IMR-90 (cell line): ENCODE measurements around the gene MOB3A. TPM values are rescaled to one million over a fixed set of nuclear protein-coding genes. Genes with fewer than 3 reads are reported as not detected.
"Not testable (repeated sequence)": the region's sequence is repeated elsewhere in the genome, so short reads cannot be mapped to it uniquely, and the experiment has no call there.

ENCODE experiments used
- ATAC-seq: fragments of 200-7000 bp; cut with Tn5 transposase; 2 replicates; pipeline ENCODE4 v1.9.1; 2020; ENCODE audit warnings: low read depth, mild to moderate bottlenecking, moderate library complexity
- BruUV-seq: library from RNA; stranded (reverse); fragments of 400-500 nt; replicated peaks from 2 replicates; lab custom pipeline; 2021; lab: Mats Ljungman, UMichigan
- CTCF ChIA-PET: fragments of 300-600 bp; formaldehyde crosslinking; extraction: SDS; loops from one replicate; lab custom pipeline; 2021; ENCODE audit warnings: antibody characterized with exemption; lab: Yijun Ruan, JAX
- POLR2A ChIA-PET: fragments of 300-600 bp; sonication (Branson Sonifier 250); formaldehyde crosslinking; loops from one replicate; lab custom pipeline; 2022; ENCODE audit warnings: antibody characterized with exemption; ENCODE audit not compliant: unreplicated experiment; lab: Charles Lee
- DNase-seq: peaks from one replicate; pipeline ENCODE4 v3.0.0; 2013
- H2AFZ ChIP-seq: replicated peaks from 2 replicates; pipeline ENCODE3; 2013; ENCODE audit warnings: low read length, mild to moderate bottlenecking; ENCODE audit not compliant: poor library complexity
- H2AK5ac ChIP-seq: 2 replicates; pipeline ENCODE4 v1.6.1; 2013; ENCODE audit warnings: low read depth, low read length, inconsistent platforms
- H2AK9ac ChIP-seq: replicated peaks from 2 replicates; pipeline ENCODE3; 2013; ENCODE audit warnings: mild to moderate bottlenecking, low read depth, low read length, moderate library complexity; ENCODE audit not compliant: poor library complexity
- H2BK120ac ChIP-seq: 2 replicates; pipeline ENCODE4 v1.6.1; 2013; ENCODE audit warnings: low read depth, low read length, inconsistent platforms
- H2BK15ac ChIP-seq: 3 replicates; pipeline ENCODE4 v1.6.1; 2013; ENCODE audit warnings: low read depth, low read length, inconsistent platforms
- H2BK20ac ChIP-seq: 2 replicates; pipeline ENCODE4 v1.6.1; 2013; ENCODE audit warnings: low read depth, mild to moderate bottlenecking, inconsistent platforms, low read length, moderate library complexity
- H2BK5ac ChIP-seq: 2 replicates; pipeline ENCODE4 v1.6.1; 2013; ENCODE audit warnings: mild to moderate bottlenecking, low read depth, low read length, inconsistent platforms; ENCODE audit not compliant: poor library complexity, severe bottlenecking
- H3K14ac ChIP-seq: replicated peaks from 2 replicates; pipeline ENCODE4 v1.6.1; 2013; ENCODE audit warnings: low read depth, low read length, inconsistent platforms
- H3K18ac ChIP-seq: 2 replicates; pipeline ENCODE4 v1.6.1; 2013; ENCODE audit warnings: low read depth, low read length, control low read depth
- H3K23ac ChIP-seq: 2 replicates; pipeline ENCODE4 v1.6.1; 2013; ENCODE audit warnings: low read depth, low read length, inconsistent platforms
- H3K27ac ChIP-seq: 2 replicates; pipeline ENCODE4 v1.5.1; 2013; ENCODE audit warnings: mild to moderate bottlenecking, control low read depth, low read length; ENCODE audit not compliant: insufficient read depth
- H3K27me3 ChIP-seq: 2 replicates; pipeline ENCODE4 v1.6.1; 2013; ENCODE audit warnings: low read length; ENCODE audit not compliant: control insufficient read depth, insufficient read depth
- H3K36me3 ChIP-seq: 2 replicates; pipeline ENCODE4 v1.6.1; 2013; ENCODE audit warnings: low read length, mixed read lengths; ENCODE audit not compliant: control insufficient read depth, insufficient read depth
- H3K4ac ChIP-seq: 2 replicates; pipeline ENCODE4 v1.6.1; 2013; ENCODE audit warnings: low read depth, low read length, inconsistent platforms
- H3K4me1 ChIP-seq: 2 replicates; pipeline ENCODE4 v1.6.1; 2013; ENCODE audit warnings: low read length, mixed read lengths; ENCODE audit not compliant: control insufficient read depth, insufficient read depth
- H3K4me2 ChIP-seq: 2 replicates; pipeline ENCODE4 v1.6.1; 2013; ENCODE audit warnings: low read depth, mild to moderate bottlenecking, control low read depth, low read length, moderate library complexity
- H3K4me3 ChIP-seq: 2 replicates; pipeline ENCODE4 v1.5.1; 2013; ENCODE audit warnings: low read depth, mild to moderate bottlenecking, control low read depth, low read length, moderate library complexity; ENCODE audit not compliant: insufficient read depth
- H3K56ac ChIP-seq: 2 replicates; pipeline ENCODE4 v1.6.1; 2013; ENCODE audit warnings: low read length, inconsistent platforms; ENCODE audit not compliant: insufficient read depth; ENCODE audit errors: extremely low read depth
- H3K79me1 ChIP-seq, 2 experiments: 2 replicates each; pipeline ENCODE4 v1.6.1; 2013; ENCODE audit warnings: low read length in 2 of 2, inconsistent platforms in 1 of 2, low read depth in 1 of 2
- H3K9ac ChIP-seq: 2 replicates; pipeline ENCODE4 v1.6.1; 2013; ENCODE audit warnings: low read depth, low read length, control low read depth
- H3K9me1 ChIP-seq: 2 replicates; pipeline ENCODE4 v1.6.1; 2013; ENCODE audit warnings: low read length, inconsistent platforms; ENCODE audit not compliant: insufficient read depth
- H3K9me3 ChIP-seq: 2 replicates; pipeline ENCODE4 v1.6.1; 2013; ENCODE audit warnings: low read length; ENCODE audit not compliant: control insufficient read depth, insufficient read depth
- H4K20me1 ChIP-seq: 2 replicates; pipeline ENCODE4 v1.6.1; 2013; ENCODE audit warnings: low read length, inconsistent platforms; ENCODE audit not compliant: insufficient read depth
- H4K5ac ChIP-seq: 2 replicates; pipeline ENCODE4 v1.6.1; 2013; ENCODE audit warnings: mild to moderate bottlenecking, low read depth, low read length, control low read depth
- H4K8ac ChIP-seq, 2 experiments: 2 replicates each; pipeline ENCODE4 v1.6.1; 2013; ENCODE audit warnings: low read depth in 2 of 2, low read length in 2 of 2, control low read depth in 1 of 2, inconsistent platforms in 1 of 2
- H4K91ac ChIP-seq: 2 replicates; pipeline ENCODE4 v1.6.1; 2013; ENCODE audit warnings: low read depth, low read length, inconsistent platforms; ENCODE audit not compliant: insufficient read depth
- CHD1 ChIP-seq: IDR thresholded peaks from 2 replicates; pipeline ENCODE4 v1.6.1; 2012; ENCODE audit warnings: low read depth, low read length, improper control_type of control experiment
- FOS ChIP-seq: fragments of 150-350 bp; IDR thresholded peaks from 2 replicates; pipeline ENCODE4 v1.6.1; 2016; ENCODE audit warnings: low read depth, low read length
- MAZ ChIP-seq: IDR thresholded peaks from 2 replicates; pipeline ENCODE4 v1.6.1; 2012; ENCODE audit warnings: low read depth, mild to moderate bottlenecking, low read length, improper control_type of control experiment, moderate library complexity, borderline replicate concordance
- POLR2A ChIP-seq: IDR thresholded peaks from 2 replicates; pipeline ENCODE4 v1.6.1; 2012; ENCODE audit warnings: mild to moderate bottlenecking, low read depth, low read length
- RFX5 ChIP-seq: IDR thresholded peaks from 2 replicates; pipeline ENCODE4 v1.8.0; 2012; ENCODE audit warnings: low read depth, mild to moderate bottlenecking, low read length, moderate library complexity
- WGBS, 2 experiments: methylation state at CpG; one replicate each; pipeline versions ENCODE4 v1.1.5 to v1.1.7; 2013; ENCODE audit warnings: missing lambda C conversion rate in 2 of 2; ENCODE audit not compliant: insufficient read length in 1 of 2; ENCODE audit errors: extremely low coverage in 2 of 2; 5-methylcytosine and 5-hydroxymethylcytosine counted together
- dilution Hi-C: fragments of 300-500 bp; cut with HindIII; formaldehyde crosslinking; loops from one replicate; pipeline ENCODE4 v1.14.3; 2018; ENCODE audit warnings: low sequenced_read_pairs; ENCODE audit not compliant: unreplicated experiment
- in situ Hi-C: fragments of 300-500 bp; cut with MboI; formaldehyde crosslinking; loops from 3 replicates; pipeline ENCODE4 v1.14.3; 2019; ENCODE audit warnings: low sequenced_read_pairs, inconsistent platforms, mixed read lengths
- intact Hi-C: fragments of 100-400 bp; cut with micrococcal nuclease; formaldehyde crosslinking; loops from 2 replicates; pipeline ENCODE4 v1.10.0; 2022
- polyA plus RNA-seq, 3 experiments: library from polyadenylated mRNA; depleted of rRNA; stranded (reverse); fragments of >200 nt; gene quantifications; 2 replicates each; pipeline ENCODE4 v1.2.3, GENCODE V29; 2012; ENCODE audit warnings: low replicate concordance in 1 of 3
- total RNA-seq: library from RNA; depleted of rRNA; stranded (reverse); fragments of >200 nt; gene quantifications from 2 replicates; pipeline ENCODE4 v1.2.3, GENCODE V29; 2012
- TF ChIP-seq, protein P1 (sequence below): fragments of 150-350 bp; IDR thresholded peaks from 2 replicates; pipeline ENCODE4 v1.6.1; 2016; ENCODE audit warnings: low read depth, mild to moderate bottlenecking, low read length, moderate library complexity, borderline replicate concordance

Gene MOB3A
- total and polyA plus RNA-seq, 2 of the 4 experiments (the other 2 are of a cell fraction): 9.3 to 26.5 TPM

DNA sequence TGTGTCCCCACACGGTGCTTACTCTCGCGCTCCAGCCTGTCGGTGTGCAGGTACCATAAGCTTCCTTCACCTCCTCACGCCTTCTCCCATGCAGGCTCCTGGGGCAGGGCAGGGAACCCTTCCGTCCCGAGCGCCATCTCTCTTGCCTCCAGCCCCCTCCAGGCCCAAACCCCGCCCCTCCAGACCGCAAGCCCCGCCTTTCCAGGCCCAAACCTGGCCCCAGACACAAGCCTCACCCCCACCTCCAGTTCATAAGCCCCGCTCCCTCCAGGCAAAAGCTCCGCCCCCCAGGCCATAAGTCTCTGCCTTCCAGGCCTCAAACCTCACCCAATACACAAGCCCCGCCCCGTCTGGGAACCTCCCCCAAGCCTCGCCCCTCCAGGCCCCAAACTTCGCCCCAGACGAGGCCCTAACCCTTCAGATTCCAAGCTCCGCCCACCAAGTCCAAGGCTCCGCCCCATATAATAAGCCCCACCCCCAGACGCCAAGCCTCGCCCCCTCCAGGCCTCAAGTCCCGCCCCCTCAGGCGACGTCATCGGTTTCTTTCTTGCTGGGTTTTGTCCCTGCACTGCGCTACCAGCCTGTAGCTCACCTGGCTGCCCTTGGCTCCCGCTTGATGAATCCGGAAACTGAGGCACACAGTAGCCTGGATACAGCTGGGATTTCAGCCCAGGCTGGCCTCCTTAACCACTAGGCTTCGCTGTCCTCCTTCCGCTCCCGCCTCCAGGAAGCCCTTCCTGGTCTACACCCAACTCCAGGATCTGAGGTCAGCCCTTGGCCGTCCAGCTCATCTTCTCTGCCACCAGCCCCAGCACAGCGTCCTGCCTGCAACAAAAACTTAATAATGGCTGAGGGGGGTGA, 61.2 kb downstream of the MOB3A start:
- Histone ChIP-seq H2BK120ac (no peak overlapping the region), H4K91ac (no peak overlapping the region), H2AK5ac (peak overlapping the region; percentile 39; the same call in 1 of the 2 replicates), H3K36me3 (peaks cover 11% of the 10 kb centered on the region), H2BK20ac (no peak overlapping the region), H4K20me1 (no peaks in the 10 kb centered on the region; the same call in none of the 2 replicates), H3K56ac (no peak overlapping the region), H3K4me3 (no peak overlapping the region), H3K27me3 (no peaks in the 10 kb centered on the region), H4K5ac (no peak overlapping the region), H3K79me1 (no peaks in the 10 kb centered on the region), H3K4me2 (no peak overlapping the region), H3K9me1 (no peaks in the 10 kb centered on the region), H4K8ac (no peak overlapping the region), H2BK5ac (no peak overlapping the region), H3K9me3 (peaks cover 7% of the 10 kb centered on the region), H2BK15ac (no peak overlapping the region), H3K23ac (no peak overlapping the region), H3K18ac (no peak overlapping the region), H3K4me1 (peaks cover 9% of the 10 kb centered on the region), H3K14ac (no peak overlapping the region), H3K9ac (no peak overlapping the region), H3K27ac (no peak overlapping the region), H2AFZ (peak overlapping the region; percentile 51), H3K4ac (no peak overlapping the region), H2AK9ac (peak overlapping the region; percentile 88)
- peak; percentile 8 for DNase-seq
- dilution Hi-C loops: no loop called here
- ChIA-PET POLR2A (no interaction called here), CTCF (no interaction called here)
- intact Hi-C loops: no loop called here
- peak; percentile 29; the same call in 1 of the 2 replicates for ATAC-seq
- no TSS peak for BruUV-seq
- 42% methylated on average over 21 of the region's 34 CpGs; no CpG with 5 or more reads in 1 of the 2 experiments for WGBS, 2 experiments
- TF ChIP-seq RFX5: no peak
- TF ChIP-seq, protein P1, sequence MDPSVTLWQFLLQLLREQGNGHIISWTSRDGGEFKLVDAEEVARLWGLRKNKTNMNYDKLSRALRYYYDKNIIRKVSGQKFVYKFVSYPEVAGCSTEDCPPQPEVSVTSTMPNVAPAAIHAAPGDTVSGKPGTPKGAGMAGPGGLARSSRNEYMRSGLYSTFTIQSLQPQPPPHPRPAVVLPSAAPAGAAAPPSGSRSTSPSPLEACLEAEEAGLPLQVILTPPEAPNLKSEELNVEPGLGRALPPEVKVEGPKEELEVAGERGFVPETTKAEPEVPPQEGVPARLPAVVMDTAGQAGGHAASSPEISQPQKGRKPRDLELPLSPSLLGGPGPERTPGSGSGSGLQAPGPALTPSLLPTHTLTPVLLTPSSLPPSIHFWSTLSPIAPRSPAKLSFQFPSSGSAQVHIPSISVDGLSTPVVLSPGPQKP: no peak
- TF ChIP-seq MAZ: no peak
- no peak for TF ChIP-seq FOS
- TF ChIP-seq CHD1: no peak
- TF ChIP-seq POLR2A: no peak
- in situ Hi-C loops: no loop called here

GRCh38 chr19:2034253-2034652, 61.9 kb downstream of the MOB3A start:
- BruUV-seq, CTCF ChIA-PET, POLR2A ChIA-PET: not testable (repeated sequence)

More at GRCh38 chr19:2034253-2034652, 61.9 kb downstream of the MOB3A start:
- H2BK15ac ChIP-seq, H3K9me3 ChIP-seq, H3K9me1 ChIP-seq, H4K5ac ChIP-seq, H3K56ac ChIP-seq, H3K4me3 ChIP-seq, in situ Hi-C loops, H3K4ac ChIP-seq, H3K27me3 ChIP-seq, ATAC-seq, H3K4me1 ChIP-seq, H3K18ac ChIP-seq, H2BK20ac ChIP-seq, dilution Hi-C loops, H3K36me3 ChIP-seq, H3K4me2 ChIP-seq, intact Hi-C loops, H3K79me1 ChIP-seq, H4K8ac ChIP-seq, H2BK5ac ChIP-seq, H3K23ac ChIP-seq, H4K91ac ChIP-seq, H3K9ac ChIP-seq, H2BK120ac ChIP-seq, H3K27ac ChIP-seq, H2AFZ ChIP-seq, DNase-seq, H2AK5ac ChIP-seq, H3K14ac ChIP-seq, H2AK9ac ChIP-seq, H4K20me1 ChIP-seq: not testable (repeated sequence)
- 92% methylated on average over 9 of the region's 15 CpGs; no CpG with 5 or more reads in 1 of the 2 experiments for WGBS, 2 experiments
